B cell (primary cell): ENCODE measurements around the gene IFIT2. TPM values are rescaled to one million over a fixed set of nuclear protein-coding genes. Genes with fewer than 3 reads are reported as not detected.

Experiments
- ATAC-seq: fragments of 200-7000 bp; cut with Tn5 transposase; one replicate; pipeline ENCODE4 v1.10.0; 2021; ENCODE audit warnings: low read depth, mild to moderate bottlenecking, moderate number of reproducible peaks, moderate library complexity
- CTCF ChIA-PET: fragments of 350-600 bp; sonication (Branson Sonifier 250); formaldehyde crosslinking; loops from one replicate; lab custom pipeline; 2021; ENCODE audit warnings: antibody characterized with exemption, inconsistent platforms; lab: Charles Lee
- POLR2A ChIA-PET: fragments of 350-600 bp; sonication (Branson Sonifier 250); formaldehyde crosslinking; loops from one replicate; lab custom pipeline; 2021; ENCODE audit warnings: antibody characterized with exemption; lab: Charles Lee
- DNase-seq: peaks from one replicate; pipeline ENCODE4 v3.0.0; 2013
- H2AFZ ChIP-seq: 2 replicates; pipeline ENCODE4 v1.6.1; 2012; ENCODE audit warnings: mild to moderate bottlenecking, low read depth, low read length; ENCODE audit not compliant: insufficient read depth, poor library complexity, severe bottlenecking
- H3K27ac ChIP-seq, 2 donors: 1 replicate in 1 of 2; 2 replicates in 1 of 2; pipeline ENCODE4 v1.5.1; 2012 to 2013; ENCODE audit warnings: low read length in 2 of 2, mild to moderate bottlenecking in 2 of 2, moderate library complexity in 1 of 2
- H3K27me3 ChIP-seq, 4 experiments: fragments of 200-600 bp in 1 of 4; sonication (generic) in 1 of 4; replicated peaks in 1 of 4; 1 replicate in 2 of 4; 2 replicates in 2 of 4; pipeline versions ENCODE4 v1.6.1 to v1.7.0; 2013 to 2016; ENCODE audit warnings: low read length in 3 of 4, mild to moderate bottlenecking in 2 of 4, mixed read lengths in 1 of 4, moderate library complexity in 1 of 4; ENCODE audit not compliant: insufficient read depth in 4 of 4, control insufficient read depth in 3 of 4; ENCODE audit errors: control extremely low read depth in 1 of 4
- H3K36me3 ChIP-seq, 2 experiments: replicated peaks in 1 of 2; 1 replicate in 1 of 2; 2 replicates in 1 of 2; pipeline versions ENCODE4 v1.6.1 to v1.7.1; 2013; ENCODE audit warnings: low read length in 1 of 2; ENCODE audit not compliant: insufficient read depth in 2 of 2, control insufficient read depth in 1 of 2; ENCODE audit errors: control extremely low read depth in 1 of 2, extremely low read depth in 1 of 2
- H3K4me1 ChIP-seq, 2 donors: fragments of 200-600 bp in 1 of 2; sonication (generic) in 1 of 2; 1 replicate in 1 of 2; 2 replicates in 1 of 2; pipeline versions ENCODE4 v1.5.1 to v1.6.1; 2013 to 2017; ENCODE audit warnings: low read length in 2 of 2; ENCODE audit not compliant: control insufficient read depth in 2 of 2, insufficient read depth in 2 of 2
- H3K4me2 ChIP-seq: replicated peaks from 2 replicates; pipeline ENCODE3; 2012; ENCODE audit warnings: mild to moderate bottlenecking, low read depth, low read length; ENCODE audit not compliant: poor library complexity, severe bottlenecking
- H3K4me3 ChIP-seq, 5 experiments: fragments of 200-600 bp in 1 of 5; sonication (generic) in 1 of 5; 1 replicate in 3 of 5; 2 replicates in 2 of 5; pipeline versions ENCODE4 v1.5.1 to v1.7.0; 2011 to 2016; ENCODE audit warnings: low read length in 4 of 5, mild to moderate bottlenecking in 4 of 5, low read depth in 2 of 5, control low read depth in 1 of 5, moderate library complexity in 1 of 5; ENCODE audit not compliant: insufficient read depth in 1 of 5; ENCODE audit errors: control extremely low read depth in 1 of 5, extremely low read depth in 1 of 5
- H3K79me2 ChIP-seq: fragments of 200-600 bp; sonication (generic); one replicate; pipeline ENCODE4 v1.6.0; 2016; ENCODE audit warnings: low read length; ENCODE audit not compliant: control insufficient read depth, insufficient read depth
- H3K9ac ChIP-seq: fragments of 200-600 bp; sonication (generic); 2 replicates; pipeline ENCODE4 v1.6.1; 2017; ENCODE audit warnings: mild to moderate bottlenecking, low read length, moderate library complexity
- H3K9me3 ChIP-seq, 3 donors: one replicate each; pipeline versions ENCODE4 v1.6.1 to v1.7.1; 2013; ENCODE audit warnings: low read length in 2 of 3; ENCODE audit not compliant: control insufficient read depth in 2 of 3, insufficient read depth in 1 of 3; ENCODE audit errors: control extremely low read depth in 1 of 3
- H4K20me1 ChIP-seq: 2 replicates; pipeline ENCODE4 v1.6.0; 2012; ENCODE audit warnings: mild to moderate bottlenecking, low read length; ENCODE audit not compliant: insufficient read depth, control insufficient read depth, poor library complexity, severe bottlenecking
- H3K27ac Mint-ChIP-seq: one replicate; pipeline ENCODE4 v1.8.0; 2021; ENCODE audit warnings: mixed read lengths
- H3K27me3 Mint-ChIP-seq: one replicate; pipeline ENCODE4 v1.8.0; 2021; ENCODE audit warnings: mixed read lengths
- H3K4me1 Mint-ChIP-seq: one replicate; pipeline ENCODE4 v1.8.0; 2021; ENCODE audit warnings: mixed read lengths
- H3K4me3 Mint-ChIP-seq: one replicate; pipeline ENCODE4 v1.8.0; 2021; ENCODE audit warnings: mixed read lengths
- H3K9me3 Mint-ChIP-seq: one replicate; pipeline ENCODE4 v1.8.0; 2022; ENCODE audit warnings: mixed read lengths; ENCODE audit not compliant: insufficient read depth
- CTCF ChIP-seq: fragments of 200-600 bp; IDR thresholded peaks from one replicate; pipeline ENCODE4 v1.8.0; 2022; ENCODE audit warnings: antibody characterized with exemption, mild to moderate bottlenecking
- EZH2 ChIP-seq: IDR thresholded peaks from 2 replicates; pipeline ENCODE4 v1.6.1; 2012; ENCODE audit warnings: borderline replicate concordance, low read depth, mild to moderate bottlenecking, moderate library complexity, low read length; ENCODE audit not compliant: insufficient read depth, poor library complexity, severe bottlenecking
- WGBS: methylation state at CpG from one replicate; pipeline ENCODE4 v1.1.5; 2013; ENCODE audit warnings: missing lambda C conversion rate; ENCODE audit not compliant: insufficient coverage; 5-methylcytosine and 5-hydroxymethylcytosine counted together
- intact Hi-C: fragments of 100-400 bp; cut with micrococcal nuclease; formaldehyde crosslinking; loops from one replicate; pipeline ENCODE4 v1.10.0; 2022
- polyA plus RNA-seq: library from polyadenylated mRNA; depleted of rRNA; stranded (reverse); fragments of >200 nt; gene quantifications from 2 replicates; pipeline ENCODE4 v1.2.3, GENCODE V29; 2012
- total RNA-seq, 2 donors: library from RNA; stranded (reverse); fragments of 120-200 nt in 1 of 2; gene quantifications; 1 replicate in 1 of 2; 2 replicates in 1 of 2; pipeline versions ENCODE4 v1.2.3 to v1.2.4, GENCODE V29; 2013 to 2022

Gene IFIT2
- total and polyA plus RNA-seq, 2 donors (not counting 1 experiment from before 2014, with no cell fraction given): 3.6 to 12.4 TPM

- Mint-ChIP-seq H3K4me3 (peak overlapping the region; percentile 94), H3K4me1 (peaks cover 47% of the 10 kb centered on the region), H3K9me3 (no peaks in the 10 kb centered on the region), H3K27me3 (no peaks in the 10 kb centered on the region), H3K27ac (peak overlapping the region; percentile 43)
- Histone ChIP-seq H4K20me1 (peaks cover 11% of the 10 kb centered on the region), H3K9me3 (peaks cover 2 to 4% (median 3%) of the 10 kb centered on the region in 3 donors), H3K9ac (peak overlapping the region; percentile 69), H3K79me2 (peaks cover 32% of the 10 kb centered on the region), H3K36me3 (peaks cover 0 to 24% of the 10 kb centered on the region in 2 experiments), H2AFZ (no peak overlapping the region), H3K4me3 (peak overlapping the region; percentile 5 to 92 (median 57)), H3K4me2 (peak overlapping the region; percentile 71), H3K4me1 (peaks cover 29% of the 10 kb centered on the region in 2 donors), H3K27me3 (no peaks in the 10 kb centered on the region), H3K27ac (peak overlapping the region in 1 of 2 donors; percentile 94)
- CTCF ChIA-PET: interaction anchor here (1.2 to 5.0 kb wide), 2 partner anchors 66 to 85 kb away, joined by 3 to 34 read pairs; no protein-coding TSS in a partner anchor
- POLR2A ChIA-PET: interaction anchor here (1.3 kb wide), 1 partner anchor 111 kb away, joined by 4 read pairs; the partner anchor contains the start of gene IFIT5
- TF ChIP-seq CTCF: no peak
- TF ChIP-seq EZH2: no peak
- DNase-seq (no peak), ATAC-seq (no peak)
- WGBS: 58% methylated on average over 1 of the region's 2 CpGs
- intact Hi-C loops: loop anchor here (2.0 to 5.0 kb wide), 2 partner anchors 90 to 1859 kb away; partner anchors contain the start of gene IFIT1
Observed at GRCh38 chr10:89303161-89303560, 1.3 kb downstream of the IFIT2 start.

- DNase-seq (no peak), ATAC-seq (no peak)
- peaks cover 28% of the 10 kb centered on the region for H3K79me2 ChIP-seq
- H3K27ac ChIP-seq: no peak overlapping the region
- H4K20me1 ChIP-seq: peaks cover 11% of the 10 kb centered on the region
- Mint-ChIP-seq H3K9me3 (no peaks in the 10 kb centered on the region), H3K27ac (no peak overlapping the region), H3K27me3 (no peaks in the 10 kb centered on the region), H3K4me3 (peak overlapping the region; percentile 94), H3K4me1 (peaks cover 45% of the 10 kb centered on the region)
- H3K9me3 ChIP-seq: peaks cover 2 to 3% (median 3%) of the 10 kb centered on the region in 3 donors
- no peak overlapping the region for H2AFZ ChIP-seq
- TF ChIP-seq CTCF: no peak
- no peak for TF ChIP-seq EZH2
- H3K4me3 ChIP-seq: no peak overlapping the region
- peak overlapping the region; percentile 69 for H3K9ac ChIP-seq
- ChIA-PET CTCF (interaction anchor here (5.0 kb wide), 1 partner anchor 65 kb away, joined by 34 read pairs; no protein-coding TSS in a partner anchor), POLR2A (interaction anchor here (1.3 kb wide), 1 partner anchor 110 kb away, joined by 4 read pairs; the partner anchor contains the start of gene IFIT5)
- peak overlapping the region; percentile 71 for H3K4me2 ChIP-seq
- peaks cover 29% of the 10 kb centered on the region in 2 donors for H3K4me1 ChIP-seq
- H3K36me3 ChIP-seq: peaks cover 0 to 29% of the 10 kb centered on the region in 2 experiments
- intact Hi-C loops: loop anchor here (5.0 kb wide), 1 partner anchor 1858 kb away; no protein-coding TSS in a partner anchor
- no peaks in the 10 kb centered on the region for H3K27me3 ChIP-seq
- 95% methylated on average over 3 of the region's 4 CpGs for WGBS
Observed at GRCh38 chr10:89304026-89304425, 2.2 kb downstream of the IFIT2 start.
